Renal pelvis (tissue), 4 donors: ENCODE results near the gene AGT. TPM values are rescaled to one million over a fixed set of nuclear protein-coding genes. Genes with fewer than 3 reads are reported as not detected.

ENCODE experiments used
- DNase-seq: peaks from one replicate; pipeline ENCODE4 v3.0.0-alpha.2; 2013
- polyA plus RNA-seq, 3 donors: library from polyadenylated mRNA; unstranded; fragments of 120-200 nt; gene quantifications; one replicate each; pipeline ENCODE4 v1.2.1, GENCODE V29; 2013; ENCODE audit not compliant: insufficient read length in 3 of 3

The AGT gene
- polyA plus RNA-seq, 3 donors = 38.9 to 54.8 (median 51.0) TPM

DNA sequence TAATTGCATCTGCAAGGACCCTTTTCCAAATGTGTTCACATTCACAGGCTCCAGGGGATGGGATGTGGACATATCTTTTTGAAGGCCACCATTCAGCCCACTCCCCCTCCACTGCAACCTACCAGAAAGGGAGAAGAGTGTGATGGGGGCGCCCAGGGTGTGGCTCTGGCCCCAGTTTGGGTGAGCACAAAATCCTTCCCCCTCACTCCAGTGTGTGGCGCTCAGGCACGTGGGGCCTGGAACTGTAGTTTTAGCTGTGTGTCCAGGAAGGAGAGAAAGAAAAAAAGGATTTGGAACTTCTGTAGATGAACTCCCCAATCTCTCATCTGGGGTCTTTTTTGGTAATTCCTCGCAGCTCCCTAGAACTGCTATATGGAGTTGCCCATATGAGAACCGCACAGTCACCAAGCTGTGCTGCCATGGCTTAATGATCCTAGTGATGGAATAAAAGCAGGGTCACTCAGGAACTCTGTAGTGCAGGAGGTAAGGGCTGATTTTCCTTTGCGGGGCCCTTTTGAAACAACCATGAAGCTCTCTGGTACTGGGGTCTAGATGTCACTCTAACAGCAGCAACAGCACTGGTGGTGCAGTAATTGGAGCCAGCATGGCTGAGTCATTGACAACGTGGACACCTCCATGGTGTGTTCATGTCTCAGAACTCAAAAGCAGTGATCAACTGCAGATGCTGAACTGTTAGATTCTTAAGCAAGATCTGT lies 17.0 kb downstream of the AGT start:
- no peak for DNase-seq

DNA sequence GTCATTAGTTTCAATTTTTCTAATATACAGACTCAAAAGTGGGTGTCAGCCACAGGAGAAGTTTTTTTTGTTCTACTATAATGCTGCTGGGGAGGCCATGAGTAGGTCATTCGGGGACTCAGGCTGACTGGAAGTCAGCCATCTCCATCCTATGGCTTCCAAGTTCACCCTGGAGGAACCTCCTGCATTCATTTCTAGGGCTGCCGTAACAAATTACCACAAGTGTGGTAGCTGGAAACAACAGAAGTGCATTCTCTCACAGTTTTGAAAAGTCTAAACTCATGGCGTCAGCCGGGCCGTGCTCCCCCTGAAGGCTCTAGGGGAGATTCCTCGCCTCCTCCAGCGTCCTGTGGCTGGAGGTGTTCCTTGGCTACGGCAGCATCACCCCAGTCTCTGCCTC lies 17.7 kb downstream of the AGT start:
- DNase-seq = no peak

DNA sequence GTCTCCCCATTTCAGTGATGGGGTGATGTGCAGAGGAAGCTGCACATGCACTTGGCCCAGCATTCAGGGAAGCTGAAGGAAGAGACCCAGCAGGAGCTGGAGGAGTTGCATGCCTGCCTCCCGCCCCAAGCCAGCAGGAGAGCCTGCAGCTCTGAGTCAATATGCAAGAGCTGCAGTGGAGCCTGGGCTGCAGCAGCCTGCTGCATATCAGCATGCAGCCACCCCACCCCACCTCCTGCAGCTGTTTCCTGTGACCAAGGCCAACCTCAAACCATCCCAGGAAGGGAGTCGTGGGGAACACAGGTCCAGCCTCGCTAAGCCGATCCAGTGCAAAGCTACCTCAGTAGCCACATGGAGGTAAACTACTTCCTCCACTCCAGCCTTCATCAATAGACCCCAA lies 18.9 kb downstream of the AGT start:
- no peak for DNase-seq

DNA sequence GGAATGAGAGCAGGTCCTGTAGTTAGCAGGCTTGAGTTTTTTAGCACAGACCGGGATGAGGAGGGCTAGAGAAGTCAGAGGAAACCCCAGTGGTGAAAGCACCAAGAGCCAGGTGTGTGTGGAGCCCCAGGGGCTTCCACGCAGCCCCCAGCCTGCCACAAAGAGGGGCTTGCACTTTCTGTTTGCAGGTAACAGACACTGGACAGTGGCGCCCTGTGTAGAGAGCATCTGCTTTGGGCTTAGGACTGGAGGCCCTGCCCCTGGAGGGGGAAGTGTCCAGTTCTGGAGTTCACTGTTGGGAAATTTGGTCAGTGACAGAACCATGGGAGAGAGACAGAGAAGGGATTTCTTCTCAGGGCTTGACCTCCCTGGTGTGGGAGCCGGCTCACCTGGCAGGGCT lies 19.5 kb downstream of the AGT start:
- no peak for DNase-seq

DNA sequence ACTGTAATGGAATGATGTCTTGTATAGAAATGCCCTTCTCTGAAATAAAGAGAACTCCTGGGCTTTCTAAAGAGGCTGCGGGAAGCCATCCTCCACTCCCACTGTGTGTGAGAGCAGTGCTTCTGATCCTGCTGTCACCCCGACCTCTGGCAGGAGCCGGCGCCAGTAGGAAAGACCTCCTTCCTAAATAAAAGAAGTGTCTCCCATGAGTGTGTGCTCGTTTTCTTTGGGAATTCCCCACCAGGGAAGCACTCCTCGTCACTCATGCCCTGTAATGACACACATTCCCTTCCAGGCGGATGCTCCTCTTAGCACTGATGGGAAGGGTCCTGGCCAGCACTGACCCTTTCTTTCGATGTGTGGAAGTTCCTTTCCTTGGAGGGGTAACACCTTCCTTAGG lies 20.1 kb downstream of the AGT start:
- DNase-seq = no peak

DNA sequence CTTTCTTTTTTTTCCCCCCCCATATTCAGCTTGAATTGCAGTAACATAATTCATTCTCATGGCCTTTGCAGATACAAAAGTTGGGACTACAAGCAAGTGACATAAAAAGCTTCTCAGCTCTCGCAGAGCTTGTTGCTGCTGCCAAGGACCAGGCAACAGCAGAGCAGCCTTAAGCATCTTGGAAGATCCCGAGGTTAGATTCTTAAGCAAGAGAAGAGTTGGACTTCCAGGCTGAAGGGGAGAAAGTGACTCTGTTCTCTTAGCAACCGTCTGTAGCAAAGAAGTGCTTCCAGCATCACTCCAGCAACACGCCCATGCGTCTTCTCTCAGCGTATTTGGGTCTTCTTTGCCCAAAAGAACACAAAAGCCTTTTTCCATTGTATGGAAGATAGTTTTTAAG lies 20.7 kb downstream of the AGT start:
- no peak for DNase-seq

DNA sequence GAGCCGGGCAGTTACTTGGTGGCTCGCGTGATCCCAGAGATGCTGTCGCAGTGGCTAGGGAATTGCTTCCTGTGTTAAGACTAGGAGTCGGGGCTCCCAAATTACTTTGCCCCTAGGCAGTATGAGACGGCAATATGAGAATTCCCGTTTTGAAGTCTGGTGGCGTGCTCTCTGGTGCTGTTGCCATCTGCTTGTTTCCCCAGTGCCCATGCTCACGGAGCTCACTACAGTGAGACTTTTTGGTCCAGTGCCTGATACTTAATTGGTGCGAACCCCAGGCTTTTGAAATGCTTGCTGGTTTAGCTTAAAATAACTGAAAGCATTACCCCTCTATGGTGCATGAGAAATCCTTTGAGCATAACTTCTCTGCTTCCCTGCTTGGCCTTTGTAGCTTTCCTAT lies 22.3 kb downstream of the AGT start:
- no peak for DNase-seq

DNA sequence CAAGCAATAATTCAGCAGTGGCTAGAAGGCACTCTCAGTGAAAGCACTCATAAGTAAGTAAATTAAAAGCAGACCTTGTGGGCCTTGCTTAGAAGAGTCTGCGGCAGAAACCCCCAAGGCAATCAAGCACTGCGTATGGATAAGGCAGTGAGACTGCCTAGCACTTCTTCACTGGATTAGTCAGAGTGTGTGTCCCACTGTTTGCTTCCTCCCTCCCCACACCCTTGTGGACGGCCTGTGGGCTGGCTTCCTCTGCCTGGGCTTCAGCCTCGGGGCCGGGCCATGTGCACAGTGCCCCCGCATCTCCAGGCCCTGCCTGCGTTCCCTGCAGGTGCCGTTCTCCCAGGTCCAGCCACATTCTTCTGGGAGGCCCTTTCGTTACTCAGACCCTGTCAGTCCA lies 23.8 kb downstream of the AGT start:
- no peak for DNase-seq

DNA sequence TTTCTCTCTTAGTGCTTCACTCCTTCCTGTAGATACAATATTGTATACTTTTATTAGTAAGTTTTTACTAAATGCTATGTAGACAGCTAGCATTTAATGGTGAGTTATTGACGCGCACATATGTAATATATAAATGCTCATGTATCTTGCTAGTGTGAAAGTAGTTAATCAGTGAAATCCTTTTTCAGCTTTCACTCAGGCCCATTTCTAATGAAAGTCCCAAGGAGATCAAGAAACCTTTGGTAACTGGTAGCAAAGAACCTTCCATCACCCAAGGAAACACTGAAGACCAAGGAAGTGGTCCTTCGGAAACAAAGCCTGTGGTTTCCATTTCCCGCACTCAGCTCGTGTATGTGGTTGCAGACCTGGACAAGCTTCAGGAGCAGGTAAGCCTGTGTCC lies 27.2 kb downstream of the AGT start:
- no peak for DNase-seq

DNA sequence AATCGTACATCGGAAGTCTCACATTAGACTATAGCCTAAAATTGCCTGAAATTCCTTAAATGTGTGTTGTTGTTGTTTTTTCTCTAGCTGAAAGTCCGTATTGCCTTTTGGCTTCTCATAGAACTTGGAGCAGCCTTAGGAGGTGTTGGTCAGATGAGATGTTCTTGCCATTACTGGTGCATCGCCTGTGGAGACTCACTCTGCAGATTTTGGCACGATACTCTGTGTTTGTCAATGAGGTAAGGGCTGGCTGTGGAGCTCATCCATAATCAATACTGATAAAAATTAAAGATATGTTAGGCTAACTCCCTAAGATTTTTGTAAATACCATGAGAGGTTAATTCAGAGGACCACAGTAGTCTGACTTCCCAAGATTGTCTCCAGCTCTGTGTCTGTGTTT lies 28.9 kb downstream of the AGT start:
- no peak for DNase-seq

DNA sequence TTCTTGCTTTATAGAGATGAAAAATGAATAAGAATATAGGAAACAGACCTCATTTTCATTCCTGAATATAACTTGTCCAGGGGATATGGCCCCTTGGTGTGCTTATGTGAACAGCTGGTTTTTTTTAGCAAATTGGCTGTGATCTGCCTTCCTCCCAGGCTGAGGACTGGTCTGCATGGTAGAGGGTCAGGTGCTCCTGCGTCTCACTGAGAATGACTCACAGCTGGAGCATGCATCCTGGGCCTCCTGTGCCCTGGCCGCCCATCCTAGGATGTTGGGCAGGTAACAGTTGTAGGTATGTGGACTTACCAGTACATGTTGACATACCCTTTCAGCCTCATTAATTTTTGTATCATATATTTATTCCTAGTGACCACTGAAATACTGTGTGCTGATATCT lies 29.8 kb downstream of the AGT start:
- DNase-seq = no peak

DNA sequence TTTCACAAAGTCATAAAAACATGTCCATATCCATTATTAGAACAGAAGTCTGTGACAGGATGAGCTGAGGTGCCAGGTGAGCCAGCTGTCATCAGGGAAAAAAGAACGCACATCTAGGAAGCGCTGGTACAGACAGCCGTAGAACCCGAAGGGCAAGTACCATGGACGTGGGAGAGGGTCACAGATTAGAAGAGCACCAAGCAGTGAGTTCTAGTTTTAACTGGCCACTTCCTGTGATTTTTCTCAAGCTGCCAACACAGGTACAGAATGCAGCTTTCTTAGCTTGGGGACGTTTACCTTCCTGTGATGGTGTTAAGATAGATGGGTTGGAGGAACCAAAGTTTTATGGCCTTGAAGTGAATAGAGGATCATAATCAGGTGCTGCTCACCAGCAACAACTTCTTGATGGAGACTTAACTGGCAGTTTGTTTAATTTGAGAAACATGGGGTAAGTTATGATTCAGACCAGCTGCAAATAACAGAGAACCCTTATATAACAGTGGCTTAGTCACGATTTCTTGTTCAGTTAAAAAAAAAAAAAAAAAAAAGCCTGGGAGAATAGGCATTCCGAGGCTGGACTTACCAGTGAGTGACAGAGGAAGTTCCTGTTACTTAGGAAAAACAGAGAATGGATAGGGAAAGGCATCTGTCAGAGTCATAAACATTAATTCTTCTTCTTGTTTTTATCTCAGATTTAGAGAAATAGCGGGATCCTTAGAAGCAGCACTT lies 30.9 kb downstream of the AGT start:
- no peak for DNase-seq

DNA sequence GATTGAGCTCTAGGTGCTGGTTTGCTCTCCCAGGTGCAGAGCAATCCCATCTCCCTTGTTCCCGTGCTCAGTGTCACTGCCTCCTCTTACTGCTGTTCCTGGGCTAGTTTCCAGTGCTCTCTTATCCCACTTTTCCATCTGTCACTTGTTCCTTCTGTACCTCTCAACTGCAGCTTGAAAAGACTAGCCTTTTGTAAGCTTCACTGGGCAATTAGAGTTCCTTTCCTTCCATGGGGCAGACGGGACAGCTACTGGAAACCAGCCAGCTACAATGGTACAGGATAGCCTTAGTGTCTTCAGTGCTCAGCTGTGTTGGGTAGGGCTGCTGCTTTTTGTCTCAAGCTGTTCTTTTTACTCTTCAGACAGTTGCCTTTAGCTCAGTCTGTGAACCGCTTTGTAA lies 31.6 kb downstream of the AGT start:
- no peak for DNase-seq

DNA sequence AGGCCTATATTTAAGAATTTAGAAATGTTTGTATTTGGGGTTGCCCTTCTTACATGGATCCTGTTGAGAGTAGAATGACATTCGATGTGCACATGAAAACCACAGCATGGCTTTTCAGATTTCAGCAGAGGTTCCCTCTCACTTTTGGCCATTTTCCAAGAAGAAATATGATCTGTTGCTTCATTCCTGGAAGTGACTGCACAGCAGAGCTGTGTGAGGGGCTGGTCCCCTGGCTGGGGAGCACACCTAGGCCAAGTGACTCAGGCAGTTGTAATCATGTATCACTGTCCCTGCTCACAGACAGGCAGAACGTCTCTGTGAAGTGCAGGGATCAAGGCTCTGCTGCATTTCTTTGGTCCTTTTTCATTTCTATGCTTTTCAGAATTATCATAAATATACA lies 32.3 kb downstream of the AGT start:
- DNase-seq = peak; percentile 53

DNA sequence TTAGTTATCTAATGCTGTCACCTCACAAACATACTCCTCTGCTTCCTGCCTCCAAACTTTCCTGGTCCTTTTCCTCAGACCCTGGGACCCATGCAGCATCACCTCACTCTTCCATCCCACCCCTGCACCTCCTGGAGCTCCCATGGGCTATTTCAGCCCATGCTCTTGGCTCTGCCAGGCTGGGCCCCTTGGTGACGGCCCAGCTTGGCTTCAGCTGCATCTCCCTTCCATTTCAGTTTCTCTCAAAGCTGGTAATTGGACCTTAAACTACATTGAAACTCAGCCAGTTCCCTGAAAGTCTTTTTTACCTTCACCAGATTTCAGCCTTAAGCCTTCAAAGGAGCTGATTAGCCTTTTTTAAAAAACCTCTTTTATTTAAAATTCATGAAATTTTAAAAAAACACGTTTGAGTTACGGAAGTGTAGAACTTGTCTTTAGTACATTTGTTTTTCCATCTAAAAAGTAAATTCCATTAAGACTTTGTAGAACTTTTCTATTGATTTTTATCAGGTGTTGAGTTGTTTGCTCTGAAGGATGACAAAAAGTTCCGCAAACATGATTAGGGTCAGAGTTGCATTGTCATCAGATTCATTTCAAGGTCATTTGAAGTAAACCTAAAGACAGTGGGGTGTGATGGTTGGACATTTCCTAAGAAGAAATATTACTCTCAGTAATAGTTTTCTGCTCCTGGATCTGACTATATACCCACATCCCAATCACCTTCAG lies 33.5 kb downstream of the AGT start:
- no peak for DNase-seq

DNA sequence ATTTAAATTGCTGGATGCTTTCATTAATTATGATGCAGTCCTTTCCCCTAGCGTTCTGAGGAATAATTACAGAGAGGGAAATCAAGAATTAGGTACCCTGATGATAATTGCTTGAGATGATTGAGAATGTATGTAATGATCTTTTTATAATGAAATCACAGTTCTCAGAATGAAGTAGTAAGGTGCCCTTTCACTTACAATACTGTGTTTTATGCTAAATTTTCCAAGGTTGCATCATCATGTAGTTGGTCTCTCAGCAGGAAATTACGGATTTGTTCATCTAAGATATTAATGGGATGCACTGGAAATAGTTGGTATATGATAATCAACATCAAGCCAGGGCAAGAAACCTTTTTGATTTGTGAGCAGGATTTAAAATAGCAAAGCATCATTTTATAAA lies 34.1 kb downstream of the AGT start:
- no peak for DNase-seq

DNA sequence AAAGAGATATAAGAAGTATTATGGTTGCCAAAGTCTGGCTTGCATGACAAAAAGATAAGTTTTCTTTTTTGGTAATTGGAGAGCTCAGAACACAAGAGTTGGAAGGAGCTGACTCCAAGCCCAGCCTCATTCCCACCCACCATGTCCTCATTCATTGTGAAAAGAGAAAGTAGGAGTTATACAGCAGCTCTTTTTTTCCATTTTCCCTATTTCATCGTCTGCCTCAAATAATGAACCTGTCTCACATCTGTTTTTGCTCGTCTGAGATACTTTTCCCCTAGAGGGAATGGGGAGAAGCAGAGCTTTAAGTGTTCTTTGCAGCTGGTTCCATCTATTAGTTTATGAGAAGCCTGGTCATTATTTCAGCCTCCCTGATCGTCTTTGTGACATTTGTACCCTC lies 34.7 kb downstream of the AGT start:
- no peak for DNase-seq

DNA sequence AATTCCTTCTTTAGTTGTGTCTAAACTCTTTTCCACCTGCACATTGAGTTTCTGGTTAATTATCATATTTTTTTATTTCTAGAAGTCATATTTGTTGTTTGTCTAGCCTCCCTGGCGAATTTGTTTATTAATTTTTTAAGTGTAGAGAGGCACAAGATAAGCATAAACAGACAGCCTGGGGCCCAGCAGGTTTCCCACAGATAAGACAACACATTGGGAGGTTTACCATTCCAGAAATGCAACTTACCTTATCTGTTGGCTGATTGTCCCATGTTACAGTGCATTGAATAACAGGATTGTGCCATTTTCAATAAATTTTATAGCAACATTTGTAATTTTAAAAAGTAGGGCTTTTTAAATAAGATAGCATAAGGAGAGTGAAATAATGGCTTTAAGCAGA lies 36.7 kb downstream of the AGT start:
- no peak for DNase-seq

DNA sequence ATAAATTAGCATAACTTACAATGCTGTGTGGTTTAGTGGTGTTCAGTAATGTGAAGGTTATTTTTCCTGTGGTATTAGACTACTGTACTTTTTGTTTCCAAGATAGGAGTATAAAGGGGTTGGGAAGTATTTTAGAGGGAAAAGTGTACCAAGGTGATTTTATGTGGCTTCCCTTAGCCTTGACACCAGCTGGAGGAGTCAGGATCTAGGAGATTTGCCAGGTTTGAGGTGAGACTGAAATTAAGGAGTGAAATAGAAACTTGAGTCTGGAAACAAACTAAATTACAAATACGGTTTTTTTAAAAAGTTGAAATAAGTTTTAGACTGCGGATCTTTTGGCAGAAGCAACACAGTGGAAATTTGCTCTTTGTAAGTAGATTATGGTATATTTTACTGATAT lies 39.3 kb downstream of the AGT start:
- DNase-seq = no peak

DNA sequence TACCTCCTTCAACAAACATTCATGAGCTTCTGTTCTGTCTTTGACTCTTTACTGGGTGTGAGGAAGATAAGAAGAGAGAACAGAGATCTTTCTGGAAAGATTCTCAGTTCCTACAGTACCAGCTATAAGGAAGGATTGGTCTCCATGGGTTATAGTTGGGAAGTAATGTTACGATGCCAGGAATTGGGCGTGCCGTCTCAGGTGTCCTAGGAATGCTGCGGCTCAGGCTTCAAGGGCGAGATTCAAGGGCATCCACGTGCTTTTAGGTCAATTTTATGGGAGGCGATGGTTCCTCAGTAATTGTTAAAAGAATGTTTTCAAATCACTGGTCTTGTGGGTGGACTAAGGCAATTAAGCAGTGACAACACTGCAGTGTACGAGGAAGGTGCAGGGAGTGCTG lies 44.4 kb downstream of the AGT start:
- no peak for DNase-seq

DNA sequence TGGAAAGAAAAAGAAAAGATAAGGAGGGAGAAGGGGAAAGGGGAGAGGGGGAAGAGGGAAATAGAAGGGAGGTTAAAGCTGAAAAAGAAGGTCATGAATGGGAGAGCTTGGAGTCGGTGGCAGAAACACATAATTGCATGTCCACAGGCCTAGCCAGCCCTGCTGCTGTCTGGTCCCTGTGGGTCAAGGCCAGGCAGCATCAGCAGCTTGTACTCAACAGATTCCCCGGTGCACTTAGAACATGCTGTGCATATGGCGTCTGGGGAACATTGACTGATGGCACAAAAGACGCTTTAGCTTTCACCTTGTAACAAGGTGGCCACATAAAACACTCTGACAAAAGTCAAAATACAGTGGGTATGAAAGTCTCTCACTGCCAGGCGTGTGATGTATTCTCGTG lies 45.7 kb downstream of the AGT start:
- DNase-seq = no peak

DNA sequence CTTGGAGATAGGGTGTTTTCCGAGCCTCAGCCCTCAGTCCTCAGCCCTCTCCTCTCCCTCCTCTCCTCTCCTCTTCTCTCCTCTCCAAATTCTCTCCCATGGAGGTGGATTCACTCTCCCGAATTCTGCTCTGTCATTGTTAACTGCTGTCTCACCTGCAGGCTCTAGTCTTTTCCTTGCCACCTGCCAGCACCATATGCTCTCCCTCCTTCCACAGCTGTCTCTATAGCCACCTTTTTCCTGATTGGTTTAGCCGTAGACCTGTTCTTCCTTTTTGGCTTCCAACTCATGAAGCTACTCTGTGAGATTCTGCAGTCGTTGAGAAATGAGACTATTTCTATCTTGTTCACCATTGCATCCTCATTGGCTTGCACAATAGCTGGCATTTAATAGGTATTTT lies 51.9 kb downstream of the AGT start:
- no peak for DNase-seq

DNA sequence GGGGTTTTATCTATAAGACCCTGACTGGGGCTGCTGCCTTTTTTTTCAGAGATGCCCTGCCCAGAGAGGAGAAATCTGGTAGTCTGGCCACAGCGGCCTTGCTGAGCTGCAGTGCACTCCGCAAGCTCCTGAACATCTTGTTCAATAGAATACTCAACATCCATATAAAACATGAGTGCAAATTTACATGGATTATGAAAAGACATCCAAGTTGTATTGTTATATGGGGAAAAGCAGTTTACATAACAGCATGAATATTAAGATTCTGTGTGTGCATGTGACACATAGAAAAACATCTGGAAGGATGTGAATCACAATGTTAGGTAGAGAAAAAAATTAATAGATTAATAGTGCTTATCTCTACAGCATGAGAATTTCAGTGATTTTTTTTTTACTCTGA lies 55.2 kb downstream of the AGT start:
- DNase-seq = no peak
